DMS 273 (cell line): ENCODE data around the gene ARFGAP2.
"Not testable (repeated sequence)": the region's sequence is repeated elsewhere in the genome, so short reads cannot be mapped to it uniquely, and the experiment has no call there.

Experiments
- DNase-seq: peaks from one replicate; lab custom pipeline; 2025; ENCODE audit not compliant: unreplicated experiment; lab: John Stamatoyannopoulos, UW

Gene ARFGAP2

GRCh38 chr11:47176328-47177228 is at the start of gene ARFGAP2:
ARFGAP2 (minus strand) TSS chr11:47176879; CDS start chr11:47176853, 26 bp downstream.
- DNase-seq = peak; percentile 96

DNA sequence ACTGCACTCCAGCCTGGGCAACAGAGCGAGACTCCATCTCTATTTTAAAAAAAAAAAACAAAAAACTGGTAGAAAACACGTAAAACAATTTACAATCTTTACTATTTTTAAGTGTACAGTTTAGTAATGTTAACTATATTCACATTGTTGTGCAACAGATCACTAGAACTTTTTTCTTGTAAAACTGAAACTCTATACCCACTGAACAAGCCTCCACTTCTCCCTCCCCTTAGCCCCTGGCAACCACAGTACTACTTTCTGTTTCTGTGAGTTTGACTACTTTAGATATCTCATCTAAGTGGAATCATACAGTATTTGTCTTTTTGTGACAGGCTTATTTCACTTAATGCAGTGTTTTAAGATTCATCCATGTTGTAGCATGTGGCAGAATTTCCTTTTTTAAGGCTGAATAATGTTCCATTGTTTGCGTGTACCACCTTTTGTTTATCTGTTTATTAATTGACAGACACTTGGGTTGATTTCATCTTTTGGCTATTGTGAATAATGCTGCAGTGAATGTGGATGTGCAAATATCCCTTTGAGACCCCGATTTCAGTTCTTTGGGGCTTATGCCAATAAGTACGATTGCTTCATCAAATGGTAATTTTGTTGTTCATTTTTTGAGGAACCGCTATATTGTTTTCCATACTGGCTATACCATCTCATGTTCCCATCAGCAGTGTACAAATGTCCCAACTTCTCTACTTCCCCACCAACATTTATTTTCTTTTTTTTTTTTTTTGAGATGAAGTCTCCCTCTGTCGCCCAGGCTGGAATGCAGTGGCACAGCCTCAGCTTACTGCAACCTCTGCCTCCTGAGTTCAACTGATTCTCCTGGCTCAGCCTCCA is 49.1 kb upstream of the ARFGAP2 start:
- DNase-seq = no peak

DNA sequence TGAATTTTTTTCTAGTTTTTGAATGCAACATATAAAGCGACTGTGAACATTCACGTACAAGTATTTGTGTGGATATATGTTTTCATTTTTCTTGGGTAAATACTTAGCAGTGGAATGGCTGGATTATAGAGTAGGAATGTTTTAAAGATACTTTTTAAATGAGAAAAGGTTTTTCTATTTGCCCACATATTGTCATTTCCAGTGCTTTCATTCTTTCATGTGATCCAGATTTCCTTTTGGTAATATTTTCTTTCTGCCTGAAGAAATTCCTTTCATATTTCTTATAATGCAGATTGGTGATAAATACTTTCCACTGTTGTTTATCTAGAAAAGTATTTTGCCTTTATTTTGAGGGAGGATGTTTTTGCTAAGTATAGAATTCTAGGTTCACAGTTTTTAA is 46.0 kb upstream of the ARFGAP2 start:
- DNase-seq = no peak

GRCh38 chr11:47220401-47220821 is 43.7 kb upstream of the ARFGAP2 start:
- no peak for DNase-seq

DNA sequence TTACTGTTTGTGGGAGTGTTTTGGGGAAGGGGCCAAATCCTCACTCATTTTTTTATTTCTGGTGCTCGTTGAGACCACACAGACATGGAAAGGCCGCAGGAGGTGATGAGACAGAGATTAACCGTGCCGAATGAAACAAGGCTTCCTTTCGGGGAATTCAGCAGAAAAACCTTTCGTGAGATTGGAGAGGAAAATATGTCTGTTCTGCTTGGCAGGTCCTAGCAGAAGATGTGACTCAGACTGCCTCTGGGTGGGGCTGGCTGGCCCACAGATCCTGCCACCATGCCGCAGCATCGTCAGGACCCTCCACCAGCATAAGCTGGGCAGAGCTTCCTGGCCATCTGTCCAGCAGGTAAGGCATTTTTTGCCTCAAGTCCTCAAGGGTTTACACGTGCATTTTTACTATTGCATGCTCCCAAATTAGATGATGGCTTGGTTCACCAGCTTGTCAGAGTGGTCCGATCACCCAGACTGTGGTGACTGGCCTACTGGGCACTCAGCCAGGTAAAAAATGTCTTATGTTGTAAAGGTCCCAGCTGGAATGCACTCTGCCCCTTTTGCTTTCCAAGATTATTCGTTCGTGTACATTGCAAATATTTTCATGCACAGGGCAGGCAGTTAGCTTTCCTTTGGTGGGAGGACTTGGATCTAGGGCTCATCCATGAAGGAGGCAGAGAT is 39.6 kb upstream of the ARFGAP2 start:
- DNase-seq = peak; percentile 62

DNA sequence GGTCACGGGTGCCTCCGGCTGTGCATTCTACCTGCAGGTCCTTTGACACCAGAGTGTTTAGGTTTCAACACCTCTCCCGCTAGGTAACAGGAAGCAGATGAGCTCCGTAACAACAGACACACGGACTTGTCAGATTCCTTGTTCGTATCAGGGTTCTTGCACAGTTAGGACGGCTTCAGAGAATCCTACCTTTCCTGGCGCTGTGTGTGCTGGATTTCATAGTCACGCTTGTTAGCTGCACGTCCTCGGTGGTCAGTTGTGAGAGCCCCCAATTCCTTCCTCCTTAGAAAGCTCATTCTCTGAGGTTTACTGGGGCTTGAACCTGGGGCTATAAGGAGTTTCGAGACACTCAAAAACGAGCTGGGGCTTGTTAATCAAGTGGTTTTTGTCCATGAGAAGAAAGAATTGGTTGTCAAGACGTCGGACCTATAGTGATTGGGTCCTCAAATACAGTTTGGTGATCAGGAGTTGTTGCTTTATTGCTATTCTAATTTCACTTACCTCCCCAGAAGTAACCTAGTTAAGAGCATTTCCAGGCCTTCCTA is 38.8 kb upstream of the ARFGAP2 start:
- no peak for DNase-seq

GRCh38 chr11:47213950-47214565 is 37.4 kb upstream of the ARFGAP2 start:
- peak; percentile 95 for DNase-seq

- DNase-seq = no peak
These were observed 36.3 kb upstream of the ARFGAP2 start for GRCh38 chr11:47212938-47213337.

DNA sequence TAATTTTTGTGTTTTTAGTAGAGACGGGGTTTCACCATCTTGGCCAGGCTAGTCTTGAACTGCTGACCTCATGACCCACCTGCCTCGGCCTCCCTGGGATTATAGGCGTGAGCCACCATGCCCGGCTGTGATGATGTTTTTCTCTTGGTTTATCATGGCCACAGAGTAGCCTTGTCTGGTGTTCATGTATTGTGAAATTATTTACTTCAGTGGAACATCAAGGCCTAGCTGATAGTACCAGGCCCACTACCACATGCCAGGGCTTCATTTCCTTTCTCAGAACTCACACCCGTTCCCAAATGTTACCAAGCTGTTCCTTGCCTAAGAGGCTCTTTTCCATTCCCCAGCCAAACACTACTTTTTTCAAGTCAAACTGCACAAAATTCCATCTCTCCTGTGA is 31.9 kb upstream of the ARFGAP2 start:
- DNase-seq = no peak

GRCh38 chr11:47208008-47208552 is 31.4 kb upstream of the ARFGAP2 start:
- DNase-seq = not testable (repeated sequence)

DNA sequence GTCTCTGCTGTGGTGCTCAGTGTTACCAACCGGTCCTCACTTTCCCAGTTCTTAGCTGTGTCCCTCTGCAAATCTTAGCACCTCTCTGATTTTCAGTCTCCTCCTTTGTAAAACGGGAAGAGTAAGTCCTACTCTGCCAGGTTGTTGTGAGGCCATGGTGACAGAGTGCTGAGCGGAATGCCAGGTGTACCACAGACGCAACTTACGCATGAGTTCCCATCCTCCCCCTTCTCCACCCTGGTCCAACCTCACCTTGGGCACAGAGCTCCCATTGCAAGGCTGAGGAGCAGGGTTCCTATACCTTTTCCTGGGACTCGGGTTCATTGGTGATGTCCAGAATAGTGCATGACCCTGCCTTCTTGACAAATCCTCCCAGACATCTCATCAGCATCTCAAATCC is 30.8 kb upstream of the ARFGAP2 start:
- no peak for DNase-seq

DNA sequence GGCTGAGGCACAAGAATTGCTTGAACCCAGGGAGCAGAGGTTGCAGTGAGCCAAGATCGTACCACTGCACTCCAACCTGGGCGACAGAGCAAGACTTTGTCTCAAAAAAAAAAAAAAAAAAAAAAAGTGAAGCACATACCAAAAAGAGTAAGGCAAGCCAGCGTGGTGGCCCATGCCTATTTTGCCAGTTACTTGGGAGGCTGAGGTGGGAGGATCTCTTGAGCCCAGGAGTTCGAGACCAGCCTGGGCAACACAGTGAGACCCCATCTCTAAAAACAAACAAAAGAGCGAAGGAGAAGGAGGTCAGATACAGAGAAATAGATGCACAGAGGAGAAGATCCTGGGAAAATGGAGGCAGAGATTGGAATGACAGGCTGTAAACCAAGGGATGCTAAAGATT is 29.9 kb upstream of the ARFGAP2 start:
- DNase-seq = not testable (repeated sequence)

- DNase-seq = no peak
These were observed 27.9 kb upstream of the ARFGAP2 start for GRCh38 chr11:47204637-47204989.

DNA sequence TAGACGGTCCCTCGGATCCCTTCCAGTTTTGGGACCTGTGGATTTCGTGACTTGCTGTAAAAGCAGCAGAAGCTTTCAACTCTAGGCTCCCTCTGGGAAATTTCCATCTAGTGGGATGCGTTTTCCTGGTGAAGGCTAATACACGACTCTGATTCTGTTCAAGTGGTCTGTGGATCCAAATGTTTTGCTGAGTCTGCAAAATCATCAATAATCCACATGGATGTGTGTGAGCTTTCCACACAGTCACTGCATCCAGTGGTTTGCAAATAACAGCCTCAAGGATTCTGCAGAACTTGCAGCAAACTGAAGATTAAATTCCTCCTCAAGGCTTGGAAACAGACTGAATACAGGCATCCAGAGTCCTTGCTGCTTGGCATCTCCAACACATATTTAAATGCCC is 25.9 kb upstream of the ARFGAP2 start:
- no peak for DNase-seq

GRCh38 chr11:47201015-47201414 is 24.3 kb upstream of the ARFGAP2 start:
- DNase-seq = no peak

DNA sequence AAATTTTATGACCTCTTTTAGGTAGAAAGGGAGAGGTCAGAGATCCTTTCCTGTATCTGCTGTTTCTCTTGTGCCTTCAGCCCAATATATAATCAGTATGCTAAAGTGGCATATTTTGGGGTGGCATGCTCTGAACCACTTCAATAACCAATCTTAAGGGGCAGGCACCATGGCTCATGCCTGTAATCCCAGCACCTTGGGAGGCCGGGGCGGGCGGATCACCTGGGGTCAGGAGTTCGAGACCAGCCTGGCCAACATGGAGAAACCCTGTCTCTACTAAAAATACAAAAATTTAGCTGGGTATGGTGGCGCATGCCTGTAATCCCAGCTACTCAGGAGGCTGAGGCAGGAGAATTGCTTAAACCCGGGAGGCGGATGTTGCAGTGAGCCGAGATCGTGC is 21.5 kb upstream of the ARFGAP2 start:
- not testable (repeated sequence) for DNase-seq

DNA sequence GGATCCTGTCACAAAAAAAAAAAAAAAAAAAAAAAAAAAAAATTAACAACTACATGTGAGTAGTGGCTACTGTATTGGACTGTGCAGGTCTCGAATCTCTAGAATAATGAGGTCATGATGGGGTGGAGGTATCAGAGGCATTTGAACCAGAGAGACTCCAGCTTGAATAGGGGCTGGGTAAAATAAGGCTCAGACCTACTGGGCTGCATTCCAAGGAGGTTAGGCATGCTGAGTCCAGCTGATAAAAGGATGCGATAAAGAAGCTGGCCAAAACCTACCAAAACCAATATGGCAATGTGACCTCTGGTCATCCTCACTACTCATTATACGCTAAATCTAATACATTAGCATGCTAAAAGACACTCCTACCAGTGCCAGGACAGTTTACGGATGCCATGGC is 15.4 kb upstream of the ARFGAP2 start:
- DNase-seq = no peak

GRCh38 chr11:47191137-47191536 is 14.5 kb upstream of the ARFGAP2 start:
- not testable (repeated sequence) for DNase-seq

DNA sequence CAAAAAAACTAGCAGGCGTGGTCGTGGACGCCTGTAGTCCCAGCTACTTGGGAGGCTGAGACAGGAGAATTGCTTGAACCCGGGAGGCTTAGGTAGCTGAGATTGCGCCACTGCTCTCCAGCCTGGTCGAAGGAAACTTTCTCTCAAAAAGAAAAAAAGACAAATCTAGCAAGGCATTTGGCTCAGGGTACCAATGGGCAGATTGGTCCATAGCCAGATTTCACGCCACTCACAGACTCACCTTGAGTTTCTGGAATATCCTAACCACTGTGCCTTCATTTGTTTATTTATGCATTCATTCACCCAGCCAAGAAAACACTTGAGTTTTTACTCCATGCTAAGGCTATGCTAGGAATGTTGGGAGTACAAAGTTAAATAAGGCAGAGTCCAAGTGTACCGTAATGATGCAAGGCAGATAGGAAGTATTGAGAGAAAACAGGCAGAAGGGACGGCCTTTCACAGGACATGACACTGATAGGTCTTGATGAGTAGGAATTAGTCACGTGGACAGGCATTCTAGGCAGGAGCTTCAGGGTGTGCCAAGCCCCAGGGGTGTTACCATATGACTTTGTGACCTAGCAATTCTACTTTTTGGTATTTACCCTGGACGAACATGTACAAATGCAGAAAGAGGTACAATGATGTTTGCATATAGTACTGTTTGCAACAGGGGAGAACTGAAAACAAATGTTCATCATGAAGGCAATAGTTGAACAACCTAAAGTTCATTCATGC is 12.6 kb upstream of the ARFGAP2 start:
- no peak for DNase-seq

DNA sequence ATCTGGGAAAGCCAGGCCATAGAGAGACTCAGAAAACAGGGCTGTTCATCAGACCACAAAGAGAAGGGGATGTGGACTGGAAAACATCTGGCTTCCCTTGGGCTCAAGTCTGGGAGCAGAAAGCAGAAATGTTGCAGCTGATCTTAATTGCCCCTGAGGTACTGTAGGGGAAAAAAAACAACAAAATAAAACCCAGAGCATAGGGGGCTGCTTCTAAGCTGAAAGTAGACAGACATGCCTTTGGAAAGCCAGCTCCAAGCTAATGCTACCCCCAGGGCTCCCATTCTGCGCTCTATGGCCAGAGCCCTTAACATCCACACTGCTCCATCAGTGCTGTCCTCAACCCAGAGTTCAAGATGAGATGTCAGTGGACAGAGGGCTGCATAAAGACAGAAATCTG is 11.6 kb upstream of the ARFGAP2 start:
- DNase-seq = peak; percentile 31
